Fibroblast of the aortic adventitia (primary cell): ENCODE data around the gene WIPI1. TPM values are rescaled to one million over a fixed set of nuclear protein-coding genes. Genes with fewer than 3 reads are reported as not detected.

Source experiments
- DNase-seq: peaks from one replicate; pipeline ENCODE4 v3.0.0-alpha.2; 2010; ENCODE audit warnings: low read depth
- H3K4me3 ChIP-seq: 2 replicates; pipeline ENCODE4 v1.5.1; 2011; ENCODE audit warnings: low read depth, mild to moderate bottlenecking, control low read depth, low read length, moderate library complexity
- CTCF ChIP-seq: IDR thresholded peaks from 2 replicates; pipeline ENCODE4 v1.5.1; 2011; ENCODE audit warnings: mild to moderate bottlenecking, low read length, control low read depth, inconsistent platforms; ENCODE audit not compliant: insufficient read depth
- total RNA-seq: library from RNA; depleted of rRNA; stranded (reverse); fragments of >200 nt; gene quantifications from 2 replicates; pipeline ENCODE4 v1.2.3, GENCODE V29; 2012; ENCODE audit warnings: low replicate concordance

Gene WIPI1
- total RNA-seq, 1 donor, result 78.1 TPM

- TF ChIP-seq CTCF, result no peak
- no peak for DNase-seq
- H3K4me3 ChIP-seq, result no peak overlapping the region
Measured at GRCh38 chr17:68427575-68427974, 29.7 kb downstream of the WIPI1 start.

GRCh38 chr17:68425979-68426378 is 31.3 kb downstream of the WIPI1 start:
- TF ChIP-seq CTCF, result no peak

GRCh38 chr17:68424861-68425260 is 32.4 kb downstream of the WIPI1 start:
- DNase-seq, result no peak
- no peak for TF ChIP-seq CTCF
- no peak overlapping the region for H3K4me3 ChIP-seq

More at GRCh38 chr17:68425979-68426378, 31.3 kb downstream of the WIPI1 start:
- H3K4me3 ChIP-seq, result no peak overlapping the region
- DNase-seq, result no peak

- H3K4me3 ChIP-seq, result no peak overlapping the region
- TF ChIP-seq CTCF, result no peak
- DNase-seq, result no peak
Measured at GRCh38 chr17:68424203-68424602, 33.1 kb downstream of the WIPI1 start.

DNA sequence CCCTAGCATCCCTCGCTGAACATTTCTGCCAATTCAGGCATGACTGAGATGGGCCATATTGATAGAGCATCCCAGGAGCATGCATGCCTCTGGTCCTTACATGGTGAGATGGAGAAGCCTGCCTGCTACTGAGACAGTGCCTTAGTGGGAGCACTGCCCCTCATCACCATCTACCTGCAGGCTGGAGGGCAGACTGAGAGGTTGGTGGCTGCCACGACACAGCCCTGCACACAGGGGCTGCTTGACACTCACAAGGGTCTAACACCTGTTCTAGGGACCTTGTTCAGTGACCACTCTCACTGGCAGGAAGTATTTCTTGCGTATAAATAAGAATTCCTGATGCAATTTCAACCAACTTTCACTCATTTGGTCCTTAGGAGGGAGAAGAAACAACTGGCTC is 34.0 kb downstream of the WIPI1 start:
- no peak for DNase-seq
- H3K4me3 ChIP-seq, result no peak overlapping the region
- TF ChIP-seq CTCF, result no peak

DNA sequence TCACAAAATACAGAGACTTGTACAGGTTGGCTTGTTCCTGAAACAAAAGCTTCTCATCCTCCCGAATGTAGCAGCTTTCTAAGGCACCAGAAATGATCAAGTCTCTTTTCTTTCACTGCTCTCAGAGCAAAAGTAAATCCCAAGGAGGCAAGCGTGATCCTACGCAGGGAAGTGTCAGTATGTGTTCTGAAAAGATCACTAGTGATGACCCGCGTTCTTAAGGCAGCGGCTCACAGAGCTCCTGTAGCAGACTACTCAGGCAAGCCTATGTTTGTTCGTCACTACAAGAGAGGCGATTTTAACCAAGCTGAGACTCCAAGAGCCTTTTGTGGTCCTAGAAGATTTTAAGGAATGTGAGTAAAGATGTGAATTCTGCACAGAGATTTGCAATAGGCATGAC is 34.5 kb downstream of the WIPI1 start:
- TF ChIP-seq CTCF, result no peak
- no peak for DNase-seq
- no peak overlapping the region for H3K4me3 ChIP-seq

DNA sequence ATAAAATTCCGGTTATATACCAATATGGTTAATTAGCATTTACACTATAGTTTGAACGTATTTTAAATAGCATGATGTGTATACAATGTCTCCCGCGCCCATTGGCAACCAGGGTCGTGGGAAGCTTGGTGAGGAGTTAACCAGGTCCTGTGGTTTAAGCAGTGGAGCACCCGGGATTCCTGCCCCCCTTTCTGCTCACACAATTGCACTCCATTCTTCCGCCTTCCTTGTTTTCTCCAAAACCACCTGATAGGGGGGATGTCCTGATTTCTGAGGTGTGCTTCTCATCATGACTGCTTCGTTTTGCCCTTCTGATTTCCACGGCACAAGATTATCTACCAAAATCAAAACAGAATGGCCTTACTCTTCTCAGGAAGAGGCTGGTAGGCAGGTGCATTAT is 35.8 kb downstream of the WIPI1 start:
- DNase-seq, result no peak
- TF ChIP-seq CTCF, result no peak
- H3K4me3 ChIP-seq, result no peak overlapping the region
